Measurements from ENCODE around the gene IL18RAP. TPM values are rescaled to one million over a fixed set of nuclear protein-coding genes. Genes with fewer than 3 reads are reported as not detected.

IL18RAP gene
- total and polyA plus RNA-seq, 2 experiments from 2014 or later: 0.40 TPM; not detected in 1

- no peaks in the 10 kb centered on the region for H3K9me2 ChIP-seq (replicated peaks; ENCODE audit: insufficient read depth)
- H3K36me3 ChIP-seq (replicated peaks; ENCODE audit: insufficient read depth, low read depth): no peaks in the 10 kb centered on the region
- no peaks in the 10 kb centered on the region for H3K9me3 ChIP-seq (ENCODE audit: low read depth)
- H3K4me3 ChIP-seq: no peak overlapping the region
- no peak overlapping the region for H3K27ac ChIP-seq
- no peak for DNase-seq (ENCODE audit: low spot score)
- no peaks in the 10 kb centered on the region for H3K79me2 ChIP-seq
- H3K27me3 ChIP-seq: no peaks in the 10 kb centered on the region
- peaks cover 3% of the 10 kb centered on the region for H3K4me1 ChIP-seq (ENCODE audit: insufficient read depth)
- no peak overlapping the region for H2AFZ ChIP-seq
- no peak overlapping the region for H3K4me2 ChIP-seq
- H4K20me1 ChIP-seq (ENCODE audit: insufficient read depth, poor library complexity, severe bottlenecking): no peaks in the 10 kb centered on the region
- TF ChIP-seq EZH2phosphoT487 (IDR thresholded peaks at IDR 0.05; ENCODE audit: low read depth, severe bottlenecking, unreplicated experiment) (no peak), EZH2 (IDR thresholded peaks at IDR 0.05; ENCODE audit: borderline replicate concordance) (no peak)
- TF ChIP-seq, protein P1, sequence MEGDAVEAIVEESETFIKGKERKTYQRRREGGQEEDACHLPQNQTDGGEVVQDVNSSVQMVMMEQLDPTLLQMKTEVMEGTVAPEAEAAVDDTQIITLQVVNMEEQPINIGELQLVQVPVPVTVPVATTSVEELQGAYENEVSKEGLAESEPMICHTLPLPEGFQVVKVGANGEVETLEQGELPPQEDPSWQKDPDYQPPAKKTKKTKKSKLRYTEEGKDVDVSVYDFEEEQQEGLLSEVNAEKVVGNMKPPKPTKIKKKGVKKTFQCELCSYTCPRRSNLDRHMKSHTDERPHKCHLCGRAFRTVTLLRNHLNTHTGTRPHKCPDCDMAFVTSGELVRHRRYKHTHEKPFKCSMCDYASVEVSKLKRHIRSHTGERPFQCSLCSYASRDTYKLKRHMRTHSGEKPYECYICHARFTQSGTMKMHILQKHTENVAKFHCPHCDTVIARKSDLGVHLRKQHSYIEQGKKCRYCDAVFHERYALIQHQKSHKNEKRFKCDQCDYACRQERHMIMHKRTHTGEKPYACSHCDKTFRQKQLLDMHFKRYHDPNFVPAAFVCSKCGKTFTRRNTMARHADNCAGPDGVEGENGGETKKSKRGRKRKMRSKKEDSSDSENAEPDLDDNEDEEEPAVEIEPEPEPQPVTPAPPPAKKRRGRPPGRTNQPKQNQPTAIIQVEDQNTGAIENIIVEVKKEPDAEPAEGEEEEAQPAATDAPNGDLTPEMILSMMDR (IDR thresholded peaks at IDR 0.05; ENCODE audit: poor library complexity): no peak
- 97% methylated on average over 2 of the region's 2 CpGs for WGBS (ENCODE audit: low lambda C conversion rate, missing lambda C conversion rate)
Observed at GRCh38 chr2:102435741-102436140, 12.8 kb downstream of the IL18RAP start.

DNA sequence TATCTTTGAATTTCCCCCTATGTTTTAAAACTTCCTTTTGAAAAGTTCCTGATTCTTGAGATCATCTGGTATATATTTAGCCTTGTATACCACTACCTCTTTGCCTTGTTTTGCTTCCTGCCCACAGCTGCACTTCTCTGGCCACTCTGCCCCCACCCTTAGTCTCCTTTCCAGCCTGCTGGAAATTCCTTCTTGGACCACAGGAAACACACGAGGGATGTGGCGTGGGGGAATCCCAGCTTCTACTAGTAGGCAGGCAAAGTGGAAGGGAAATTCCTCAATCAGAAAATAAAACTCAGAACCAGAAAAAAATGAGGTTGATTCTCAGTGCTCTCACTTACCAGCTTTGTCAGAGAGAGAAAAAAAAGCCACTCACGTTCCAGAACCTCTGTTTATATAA lies 13.4 kb downstream of the IL18RAP start:
- Histone ChIP-seq H3K27me3 (no peaks in the 10 kb centered on the region), H3K4me2 (no peak overlapping the region), H3K36me3 (replicated peaks; ENCODE audit: insufficient read depth, low read depth) (no peaks in the 10 kb centered on the region), H3K9me2 (replicated peaks; ENCODE audit: insufficient read depth) (no peaks in the 10 kb centered on the region), H3K79me2 (no peaks in the 10 kb centered on the region), H3K4me3 (no peak overlapping the region), H3K27ac (no peak overlapping the region), H3K4me1 (ENCODE audit: insufficient read depth) (peaks cover 3% of the 10 kb centered on the region), H2AFZ (no peak overlapping the region), H4K20me1 (ENCODE audit: insufficient read depth, poor library complexity, severe bottlenecking) (no peaks in the 10 kb centered on the region), H3K9me3 (ENCODE audit: low read depth) (no peaks in the 10 kb centered on the region)
- 61% methylated on average over 3 of the region's 3 CpGs for WGBS (ENCODE audit: low lambda C conversion rate, missing lambda C conversion rate)
- TF ChIP-seq EZH2 (IDR thresholded peaks at IDR 0.05; ENCODE audit: borderline replicate concordance) (no peak), EZH2phosphoT487 (IDR thresholded peaks at IDR 0.05; ENCODE audit: low read depth, severe bottlenecking, unreplicated experiment) (no peak)
- TF ChIP-seq, protein P1 (IDR thresholded peaks at IDR 0.05; ENCODE audit: poor library complexity): no peak
- DNase-seq (ENCODE audit: low spot score): no peak

DNA sequence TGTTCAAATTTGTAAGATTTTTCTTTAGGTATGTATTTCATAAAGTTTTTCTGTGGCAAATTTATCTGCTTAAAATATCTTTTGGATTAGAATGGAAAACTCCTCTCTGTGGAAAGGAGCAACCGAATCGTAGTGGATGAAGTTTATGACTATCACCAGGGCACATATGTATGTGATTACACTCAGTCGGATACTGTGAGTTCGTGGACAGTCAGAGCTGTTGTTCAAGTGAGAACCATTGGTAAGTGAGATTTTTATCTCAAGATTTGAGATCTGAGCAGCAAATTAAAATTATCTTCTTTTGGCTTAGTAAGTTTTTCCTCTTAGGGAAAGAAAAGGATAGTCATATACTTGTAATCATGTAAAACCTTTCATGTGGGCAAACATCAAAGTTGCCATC lies 14.2 kb downstream of the IL18RAP start:
- Histone ChIP-seq H3K27ac (no peak overlapping the region), H3K79me2 (no peaks in the 10 kb centered on the region), H4K20me1 (ENCODE audit: insufficient read depth, poor library complexity, severe bottlenecking) (no peaks in the 10 kb centered on the region), H3K4me2 (no peak overlapping the region), H3K4me3 (no peak overlapping the region), H3K36me3 (replicated peaks; ENCODE audit: insufficient read depth, low read depth) (no peaks in the 10 kb centered on the region), H3K9me2 (replicated peaks; ENCODE audit: insufficient read depth) (no peaks in the 10 kb centered on the region), H3K9me3 (ENCODE audit: low read depth) (no peaks in the 10 kb centered on the region), H3K27me3 (no peaks in the 10 kb centered on the region), H3K4me1 (ENCODE audit: insufficient read depth) (peaks cover 3% of the 10 kb centered on the region), H2AFZ (no peak overlapping the region)
- no peak for TF ChIP-seq EZH2 (IDR thresholded peaks at IDR 0.05; ENCODE audit: borderline replicate concordance)
- WGBS (ENCODE audit: low lambda C conversion rate, missing lambda C conversion rate): 69% methylated on average over 4 of the region's 4 CpGs
- DNase-seq (ENCODE audit: low spot score): no peak

- Histone ChIP-seq H4K20me1 (ENCODE audit: insufficient read depth, poor library complexity, severe bottlenecking) (no peaks in the 10 kb centered on the region), H2AFZ (no peak overlapping the region), H3K4me3 (no peak overlapping the region), H3K79me2 (no peaks in the 10 kb centered on the region), H3K4me1 (ENCODE audit: insufficient read depth) (peaks cover 3% of the 10 kb centered on the region), H3K36me3 (replicated peaks; ENCODE audit: insufficient read depth, low read depth) (no peaks in the 10 kb centered on the region), H3K4me2 (no peak overlapping the region), H3K27me3 (no peaks in the 10 kb centered on the region), H3K27ac (no peak overlapping the region), H3K9me3 (ENCODE audit: low read depth) (no peaks in the 10 kb centered on the region), H3K9me2 (replicated peaks; ENCODE audit: insufficient read depth) (no peaks in the 10 kb centered on the region)
- no peak for DNase-seq (ENCODE audit: low spot score)
- WGBS (ENCODE audit: low lambda C conversion rate, missing lambda C conversion rate): 93% methylated on average over 3 of the region's 3 CpGs
- no peak for TF ChIP-seq EZH2 (IDR thresholded peaks at IDR 0.05; ENCODE audit: borderline replicate concordance)
- TF ChIP-seq, protein P1 (IDR thresholded peaks at IDR 0.05; ENCODE audit: poor library complexity): no peak
- no peak for TF ChIP-seq EZH2phosphoT487 (IDR thresholded peaks at IDR 0.05; ENCODE audit: low read depth, severe bottlenecking, unreplicated experiment)
Observed at GRCh38 chr2:102438111-102438510, 15.2 kb downstream of the IL18RAP start.
